HepG2 (cell line): Measurements from ENCODE around the gene CRYAB. TPM values are rescaled to one million over a fixed set of nuclear protein-coding genes. Genes with fewer than 3 reads are reported as not detected.

ENCODE experiments used
- ARNT2 ChIP-seq: sonication (generic); formaldehyde crosslinking; IDR thresholded peaks from 2 replicates; pipeline ENCODE4 v1.8.0; 2022; ENCODE audit warnings: mild to moderate bottlenecking, low read depth, missing genetic modification reagents, moderate library complexity
- BCL6 ChIP-seq: IDR thresholded peaks from 2 replicates; pipeline ENCODE4 v1.6.1; 2016; ENCODE audit warnings: missing genetic modification reagents, missing compliant biosample characterization
- HNRNPL ChIP-seq: fragments of 200-400 bp; formaldehyde crosslinking; IDR thresholded peaks from 2 replicates; pipeline ENCODE4 v1.6.1; 2017; ENCODE audit warnings: mild to moderate bottlenecking, low read depth, low read length
- HOXA3 ChIP-seq: sonication (generic); formaldehyde crosslinking; IDR thresholded peaks from 2 replicates; pipeline ENCODE4 v1.5.0; 2020; ENCODE audit warnings: missing genetic modification reagents
- MAFK ChIP-seq, 2 experiments: IDR thresholded peaks in 1 of 2; conservative IDR thresholded peaks in 1 of 2; 2 replicates each; pipeline ENCODE4 v1.6.1; 2011; ENCODE audit warnings: improper control_type of control experiment in 2 of 2, low read length in 2 of 2
- NFIC ChIP-seq: IDR thresholded peaks from 2 replicates; pipeline ENCODE4 v1.6.1; 2012; ENCODE audit warnings: mild to moderate bottlenecking, low read length, inconsistent platforms
- NFKBIZ ChIP-seq: IDR thresholded peaks from 2 replicates; pipeline ENCODE4 v1.6.1; 2018; ENCODE audit warnings: missing genetic modification reagents, missing compliant biosample characterization
- PAWR ChIP-seq: sonication (generic); formaldehyde crosslinking; IDR thresholded peaks from 2 replicates; pipeline ENCODE4 v1.4.0; 2020; ENCODE audit warnings: missing genetic modification reagents, mild to moderate bottlenecking, borderline replicate concordance
- THRA ChIP-seq: sonication (generic); formaldehyde crosslinking; IDR thresholded peaks from 2 replicates; pipeline ENCODE4 v1.4.0; 2020; ENCODE audit warnings: missing genetic modification reagents, borderline replicate concordance
- U2AF1 ChIP-seq: fragments of 200-400 bp; formaldehyde crosslinking; optimal IDR thresholded peaks from 2 replicates; pipeline ENCODE3; 2017; ENCODE audit warnings: mild to moderate bottlenecking, low read depth, low read length
- ZMYM2 ChIP-seq: sonication (generic); formaldehyde crosslinking; IDR thresholded peaks from 2 replicates; pipeline ENCODE4 v1.8.0; 2022; ENCODE audit warnings: mild to moderate bottlenecking, missing genetic modification reagents
- ZNF292 ChIP-seq: sonication (generic); formaldehyde crosslinking; IDR thresholded peaks from 2 replicates; pipeline ENCODE4 v1.8.1; 2022; ENCODE audit warnings: mild to moderate bottlenecking, low read depth, missing genetic modification reagents, borderline replicate concordance
- ZNF572 ChIP-seq: sonication (generic); formaldehyde crosslinking; IDR thresholded peaks from 2 replicates; pipeline ENCODE4 v1.5.1; 2020; ENCODE audit warnings: mild to moderate bottlenecking, missing genetic modification reagents
- polyA plus RNA-seq, 8 experiments: library from polyadenylated mRNA; depleted of rRNA in 3 of 8; stranded (reverse) in 7 of 8; unstranded in 1 of 8; fragments of >200 nt; fragmentation: Illumina TruSeq in 4 of 8; extraction: Trizol in 4 of 8; gene quantifications; 2 replicates each; pipeline versions ENCODE4 v1.2.1 to v1.2.3, GENCODE V29; 2011 to 2016; ENCODE audit warnings: low read depth in 4 of 8, missing spikeins in 1 of 8, mixed read lengths in 1 of 8; ENCODE audit not compliant: insufficient read depth in 1 of 8
- total RNA-seq, 5 experiments: library from RNA; depleted of rRNA; stranded (reverse); fragments of >200 nt; fragmentation: Illumina TruSeq; extraction: Trizol; gene quantifications; 2 replicates each; pipeline ENCODE4 v1.2.3, GENCODE V29; 2016; ENCODE audit warnings: low read depth in 1 of 5
- TF ChIP-seq, protein P1 (sequence below): sonication (generic); formaldehyde crosslinking; IDR thresholded peaks from 2 replicates; pipeline ENCODE4 v1.4.0; 2020; ENCODE audit warnings: mild to moderate bottlenecking, missing genetic modification reagents
- TF ChIP-seq, protein P2 (sequence below): sonication (generic); formaldehyde crosslinking; IDR thresholded peaks from 2 replicates; pipeline ENCODE4 v1.5.1; 2020; ENCODE audit warnings: missing genetic modification reagents, mild to moderate bottlenecking, borderline replicate concordance
- TF ChIP-seq, protein P3 (sequence below): IDR thresholded peaks from 2 replicates; pipeline ENCODE4 v1.6.1; 2016; ENCODE audit warnings: mild to moderate bottlenecking
- TF ChIP-seq, protein P4 (sequence below): sonication (generic); formaldehyde crosslinking; IDR thresholded peaks from 2 replicates; pipeline ENCODE4 v1.5.1; 2020; ENCODE audit warnings: missing genetic modification reagents, mild to moderate bottlenecking, borderline replicate concordance
- TF ChIP-seq, protein P5 (sequence below): sonication (generic); formaldehyde crosslinking; IDR thresholded peaks from 2 replicates; pipeline ENCODE4; 2020; ENCODE audit warnings: missing genetic modification reagents, mild to moderate bottlenecking, borderline replicate concordance

Gene CRYAB
- total and polyA plus RNA-seq, 2 of the 13 experiments (the other 11 are each of a cell fraction or from before 2014, with no cell fraction given) = 0.55 to 1.1 TPM

DNA sequence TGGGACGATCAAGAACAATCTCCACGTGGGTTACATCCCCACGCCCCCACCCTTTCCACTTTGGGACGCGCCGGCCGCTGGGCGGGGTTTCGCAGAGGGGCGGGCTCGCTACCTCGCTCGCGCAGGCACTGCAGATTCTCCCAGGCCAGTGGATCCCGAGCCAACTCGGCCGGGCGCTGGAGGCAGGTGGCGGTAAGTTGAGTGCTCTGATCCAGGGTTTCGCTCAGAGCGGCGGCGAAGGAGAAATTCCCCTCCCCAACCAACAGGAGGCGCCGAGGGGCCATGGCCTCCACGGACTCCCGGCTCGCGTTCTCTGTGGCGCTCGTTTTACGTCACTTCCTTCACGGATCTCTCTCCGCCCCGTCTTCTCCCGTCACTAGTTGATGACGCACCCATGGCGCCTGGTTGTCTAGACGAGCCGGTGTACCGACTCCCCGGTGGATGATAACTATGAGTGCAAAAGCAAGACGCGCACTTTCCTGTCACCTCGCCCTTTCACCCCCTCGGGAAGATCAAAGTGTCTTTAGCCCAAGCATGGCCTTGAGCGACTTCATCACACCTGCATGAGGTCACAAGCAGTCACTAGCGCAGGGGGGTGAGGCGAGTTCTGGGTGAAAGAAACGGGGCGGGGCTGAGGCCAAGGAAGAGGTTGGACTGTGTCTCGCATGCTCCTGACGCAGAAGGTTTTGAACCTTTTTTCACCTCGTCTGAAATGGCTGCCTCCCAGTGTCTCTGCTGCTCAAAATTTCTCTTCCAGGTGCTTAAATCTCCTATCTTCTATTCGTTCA, 32.5 kb downstream of the CRYAB start, which contains the start of the genes CFAP68 and FDXACB1 (continued):
- TF ChIP-seq THRA (CRISPR knock-in tag) = no peak; the same call in 1 of the 2 replicates
- peak; percentile 81; the same call in 1 of the 2 replicates for TF ChIP-seq ZMYM2 (CRISPR knock-in tag)
- no peak for TF ChIP-seq PAWR
- 0 out of 4 replicates have a peak, but pooled peaks of 1 of the 2 experiments have one; percentile 3 for TF ChIP-seq MAFK (conservative IDR thresholded peaks at IDR 0.05 in 1 of 2, IDR thresholded peaks at IDR 0.05 in 1 of 2; ENCODE audit: low read length in 2 of 2)
- 0 out of 2 replicates have a peak, but pooled peaks have one; percentile 26 for TF ChIP-seq BCL6 (CRISPR knock-in tag)
- TF ChIP-seq HNRNPL = 0 out of 2 replicates have a peak, but pooled peaks have one; percentile 10
- TF ChIP-seq, protein P1, sequence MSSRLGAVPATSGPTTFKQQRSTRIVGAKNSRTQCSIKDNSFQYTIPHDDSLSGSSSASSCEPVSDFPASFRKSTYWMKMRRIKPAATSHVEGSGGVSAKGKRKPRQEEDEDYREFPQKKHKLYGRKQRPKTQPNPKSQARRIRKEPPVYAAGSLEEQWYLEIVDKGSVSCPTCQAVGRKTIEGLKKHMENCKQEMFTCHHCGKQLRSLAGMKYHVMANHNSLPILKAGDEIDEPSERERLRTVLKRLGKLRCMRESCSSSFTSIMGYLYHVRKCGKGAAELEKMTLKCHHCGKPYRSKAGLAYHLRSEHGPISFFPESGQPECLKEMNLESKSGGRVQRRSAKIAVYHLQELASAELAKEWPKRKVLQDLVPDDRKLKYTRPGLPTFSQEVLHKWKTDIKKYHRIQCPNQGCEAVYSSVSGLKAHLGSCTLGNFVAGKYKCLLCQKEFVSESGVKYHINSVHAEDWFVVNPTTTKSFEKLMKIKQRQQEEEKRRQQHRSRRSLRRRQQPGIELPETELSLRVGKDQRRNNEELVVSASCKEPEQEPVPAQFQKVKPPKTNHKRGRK (CRISPR knock-in tag) = no peak
- no peak for TF ChIP-seq NFIC
- no peak; the same call in 1 of the 2 replicates for TF ChIP-seq NFKBIZ (CRISPR knock-in tag)
- TF ChIP-seq ARNT2 (CRISPR knock-in tag) = peak; percentile 83; the same call in 1 of the 2 replicates
- TF ChIP-seq, protein P2, sequence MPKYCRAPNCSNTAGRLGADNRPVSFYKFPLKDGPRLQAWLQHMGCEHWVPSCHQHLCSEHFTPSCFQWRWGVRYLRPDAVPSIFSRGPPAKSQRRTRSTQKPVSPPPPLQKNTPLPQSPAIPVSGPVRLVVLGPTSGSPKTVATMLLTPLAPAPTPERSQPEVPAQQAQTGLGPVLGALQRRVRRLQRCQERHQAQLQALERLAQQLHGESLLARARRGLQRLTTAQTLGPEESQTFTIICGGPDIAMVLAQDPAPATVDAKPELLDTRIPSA (CRISPR knock-in tag) = no peak
- TF ChIP-seq HOXA3 (CRISPR knock-in tag) = peak; percentile 99
- TF ChIP-seq, protein P3, sequence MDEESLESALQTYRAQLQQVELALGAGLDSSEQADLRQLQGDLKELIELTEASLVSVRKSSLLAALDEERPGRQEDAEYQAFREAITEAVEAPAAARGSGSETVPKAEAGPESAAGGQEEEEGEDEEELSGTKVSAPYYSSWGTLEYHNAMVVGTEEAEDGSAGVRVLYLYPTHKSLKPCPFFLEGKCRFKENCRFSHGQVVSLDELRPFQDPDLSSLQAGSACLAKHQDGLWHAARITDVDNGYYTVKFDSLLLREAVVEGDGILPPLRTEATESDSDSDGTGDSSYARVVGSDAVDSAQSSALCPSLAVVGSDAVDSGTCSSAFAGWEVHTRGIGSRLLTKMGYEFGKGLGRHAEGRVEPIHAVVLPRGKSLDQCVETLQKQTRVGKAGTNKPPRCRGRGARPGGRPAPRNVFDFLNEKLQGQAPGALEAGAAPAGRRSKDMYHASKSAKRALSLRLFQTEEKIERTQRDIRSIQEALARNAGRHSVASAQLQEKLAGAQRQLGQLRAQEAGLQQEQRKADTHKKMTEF = peak; percentile 89
- TF ChIP-seq, protein P4, sequence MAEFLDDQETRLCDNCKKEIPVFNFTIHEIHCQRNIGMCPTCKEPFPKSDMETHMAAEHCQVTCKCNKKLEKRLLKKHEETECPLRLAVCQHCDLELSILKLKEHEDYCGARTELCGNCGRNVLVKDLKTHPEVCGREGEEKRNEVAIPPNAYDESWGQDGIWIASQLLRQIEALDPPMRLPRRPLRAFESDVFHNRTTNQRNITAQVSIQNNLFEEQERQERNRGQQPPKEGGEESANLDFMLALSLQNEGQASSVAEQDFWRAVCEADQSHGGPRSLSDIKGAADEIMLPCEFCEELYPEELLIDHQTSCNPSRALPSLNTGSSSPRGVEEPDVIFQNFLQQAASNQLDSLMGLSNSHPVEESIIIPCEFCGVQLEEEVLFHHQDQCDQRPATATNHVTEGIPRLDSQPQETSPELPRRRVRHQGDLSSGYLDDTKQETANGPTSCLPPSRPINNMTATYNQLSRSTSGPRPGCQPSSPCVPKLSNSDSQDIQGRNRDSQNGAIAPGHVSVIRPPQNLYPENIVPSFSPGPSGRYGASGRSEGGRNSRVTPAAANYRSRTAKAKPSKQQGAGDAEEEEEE (CRISPR knock-in tag) = no peak
- no peak for TF ChIP-seq U2AF1
- peak; percentile 75; the same call in 1 of the 2 replicates for TF ChIP-seq ZNF572
- peak; percentile 58; the same call in 1 of the 2 replicates for TF ChIP-seq ZNF292 (CRISPR knock-in tag)
- TF ChIP-seq, protein P5, sequence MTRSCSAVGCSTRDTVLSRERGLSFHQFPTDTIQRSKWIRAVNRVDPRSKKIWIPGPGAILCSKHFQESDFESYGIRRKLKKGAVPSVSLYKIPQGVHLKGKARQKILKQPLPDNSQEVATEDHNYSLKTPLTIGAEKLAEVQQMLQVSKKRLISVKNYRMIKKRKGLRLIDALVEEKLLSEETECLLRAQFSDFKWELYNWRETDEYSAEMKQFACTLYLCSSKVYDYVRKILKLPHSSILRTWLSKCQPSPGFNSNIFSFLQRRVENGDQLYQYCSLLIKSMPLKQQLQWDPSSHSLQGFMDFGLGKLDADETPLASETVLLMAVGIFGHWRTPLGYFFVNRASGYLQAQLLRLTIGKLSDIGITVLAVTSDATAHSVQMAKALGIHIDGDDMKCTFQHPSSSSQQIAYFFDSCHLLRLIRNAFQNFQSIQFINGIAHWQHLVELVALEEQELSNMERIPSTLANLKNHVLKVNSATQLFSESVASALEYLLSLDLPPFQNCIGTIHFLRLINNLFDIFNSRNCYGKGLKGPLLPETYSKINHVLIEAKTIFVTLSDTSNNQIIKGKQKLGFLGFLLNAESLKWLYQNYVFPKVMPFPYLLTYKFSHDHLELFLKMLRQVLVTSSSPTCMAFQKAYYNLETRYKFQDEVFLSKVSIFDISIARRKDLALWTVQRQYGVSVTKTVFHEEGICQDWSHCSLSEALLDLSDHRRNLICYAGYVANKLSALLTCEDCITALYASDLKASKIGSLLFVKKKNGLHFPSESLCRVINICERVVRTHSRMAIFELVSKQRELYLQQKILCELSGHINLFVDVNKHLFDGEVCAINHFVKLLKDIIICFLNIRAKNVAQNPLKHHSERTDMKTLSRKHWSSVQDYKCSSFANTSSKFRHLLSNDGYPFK (CRISPR knock-in tag) = peak; percentile 89; the same call in 1 of the 2 replicates
